GM18520 (cell line): ENCODE results near the gene TYSND1.
"Not testable (repeated sequence)": the region's sequence is repeated elsewhere in the genome, so short reads cannot be mapped to it uniquely, and the experiment has no call there.

Source experiments
- ATAC-seq: cut with Tn5 transposase; IDR thresholded peaks from one replicate; pipeline ENCODE4 v1.9.1; 2021; ENCODE audit not compliant: unreplicated experiment

The TYSND1 gene

GRCh38 chr10:70135046-70135445 lies 11.5 kb downstream of the TYSND1 start:
- ATAC-seq: no peak

DNA sequence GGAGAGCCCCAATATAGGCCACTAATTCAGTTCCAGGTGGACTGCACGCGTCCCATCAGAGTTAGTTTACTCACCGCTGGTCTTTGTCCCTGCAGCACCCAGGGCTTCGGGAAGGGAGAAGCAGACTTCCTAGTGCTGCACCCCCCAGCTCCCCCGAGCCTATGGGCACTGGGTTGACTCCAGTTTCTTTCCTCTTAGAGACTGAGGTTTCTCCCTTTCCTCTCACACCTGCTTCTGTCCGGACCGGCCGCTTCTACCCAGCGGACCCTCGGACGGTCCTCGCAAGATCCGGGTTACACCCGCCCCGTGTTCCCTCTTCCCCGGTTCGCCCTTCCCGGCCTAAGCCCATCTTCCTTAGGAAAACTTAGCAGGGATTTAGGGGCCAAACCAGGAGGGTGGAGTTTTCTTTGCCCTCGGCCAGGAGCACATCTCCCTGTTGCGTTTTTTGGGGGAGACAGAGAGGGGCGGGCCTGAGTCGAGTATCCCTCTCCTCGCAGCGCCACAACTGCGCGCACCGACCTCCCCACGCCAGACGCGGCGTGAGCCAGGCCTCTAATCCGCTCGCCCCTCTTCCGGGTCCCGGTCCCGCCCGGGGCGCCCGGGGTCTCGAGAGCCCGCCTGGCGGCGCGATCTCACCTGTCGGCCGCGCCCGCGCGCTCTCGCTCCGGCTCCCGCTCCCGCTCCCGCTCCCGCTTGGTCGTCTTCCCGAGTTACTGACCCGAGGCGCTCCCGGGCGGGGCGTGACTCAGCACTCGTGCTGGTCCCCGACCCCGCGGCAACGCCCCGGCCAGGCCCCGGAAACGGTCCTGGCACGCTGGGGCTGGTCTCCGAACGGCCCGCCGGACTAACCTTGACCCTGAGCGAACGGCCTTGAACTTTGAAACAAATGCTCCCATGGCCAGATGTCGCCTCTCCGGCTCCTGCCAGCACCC lies 14.1 kb downstream of the TYSND1 start, which contains the start of gene AIFM2:
Gene AIFM2, minus strand, starts transcription at position 728 of the 932 bp plus-strand sequence. CDS start 8,741 bp downstream, outside the sequence.
- ATAC-seq: peak; percentile 66

DNA sequence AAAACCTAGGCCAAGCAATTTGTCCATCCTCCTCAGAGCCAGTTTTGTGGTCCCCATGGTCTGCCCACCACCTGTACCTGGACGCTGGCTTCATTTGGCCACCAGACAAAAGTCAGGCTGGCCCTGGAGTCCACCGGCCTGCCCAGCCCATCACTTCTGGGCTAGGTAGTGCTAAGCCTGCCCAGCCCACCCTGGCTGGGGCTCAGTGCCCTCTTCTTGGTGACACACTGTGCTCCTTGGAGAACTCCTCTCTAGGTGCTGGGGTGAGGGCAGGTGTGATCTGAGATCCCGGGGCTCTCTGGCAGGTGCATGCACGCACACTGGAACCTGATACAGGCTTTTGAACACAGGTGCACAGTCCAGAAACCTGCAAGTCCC lies 15.0 kb downstream of the TYSND1 start:
- ATAC-seq: no peak

DNA sequence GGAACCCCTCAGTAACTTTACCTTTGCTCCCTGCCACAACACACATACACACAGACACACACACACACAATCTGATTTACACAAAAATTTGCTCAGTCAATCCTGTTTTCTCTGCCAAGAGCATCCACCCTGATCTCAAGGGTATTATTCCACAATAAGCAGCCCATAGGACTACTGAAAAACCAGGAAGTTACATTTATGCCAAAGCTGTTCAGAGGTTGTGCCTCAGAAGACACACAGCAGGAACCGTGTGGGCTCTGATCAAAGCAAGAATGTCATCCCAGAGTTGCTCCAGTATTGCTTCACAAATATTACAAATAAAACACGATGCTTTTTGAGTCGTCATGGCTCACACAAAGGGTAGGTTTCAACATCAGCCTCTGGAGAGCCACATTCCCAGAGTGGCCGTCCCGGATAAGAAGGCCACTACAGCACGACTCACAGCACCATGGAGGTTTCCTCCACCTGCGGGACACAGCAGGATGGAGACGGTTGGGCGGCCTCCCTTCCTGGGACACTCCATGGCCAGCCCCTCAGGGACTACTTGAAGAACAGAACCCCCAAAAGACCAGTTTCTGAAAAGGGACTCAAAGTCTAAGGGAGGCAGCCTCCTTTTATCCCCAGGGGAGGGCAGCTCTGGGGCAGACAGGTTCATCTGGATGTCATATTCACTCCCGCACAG lies 15.5 kb downstream of the TYSND1 start:
- ATAC-seq: no peak

DNA sequence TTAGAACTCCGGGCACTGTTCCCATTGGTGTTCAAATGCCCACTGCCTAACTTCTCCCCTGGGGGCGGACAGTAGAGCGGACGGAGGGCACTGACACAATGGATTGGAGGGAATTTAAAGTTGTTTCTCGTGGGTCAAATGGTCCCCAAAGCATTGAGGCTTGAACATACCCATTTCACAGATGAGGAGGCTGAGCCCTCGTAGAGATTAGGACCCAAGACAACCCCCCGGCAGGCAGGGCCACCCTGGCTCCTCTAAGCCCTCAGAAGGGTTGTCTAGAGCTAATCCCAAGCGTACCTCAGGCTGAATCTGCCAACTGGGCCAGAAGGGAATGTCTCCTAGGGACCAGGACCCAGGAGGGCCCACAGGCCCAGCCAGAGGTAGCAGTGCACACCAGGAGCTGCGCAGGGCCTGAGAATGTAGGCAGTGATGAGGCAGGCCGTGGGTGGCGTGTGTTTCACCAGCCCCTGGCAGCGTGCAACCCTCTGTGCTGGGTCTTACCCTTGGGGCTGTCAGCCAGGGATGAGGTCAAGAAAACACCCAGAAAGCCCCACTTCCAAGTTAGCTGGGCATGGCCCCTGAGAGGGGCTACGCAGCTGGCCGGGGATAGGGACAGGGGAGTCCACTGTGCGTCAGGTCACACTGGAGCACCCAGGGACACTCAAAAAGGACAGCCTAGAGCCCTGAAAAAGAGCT lies 19.7 kb downstream of the TYSND1 start:
- ATAC-seq: no peak

DNA sequence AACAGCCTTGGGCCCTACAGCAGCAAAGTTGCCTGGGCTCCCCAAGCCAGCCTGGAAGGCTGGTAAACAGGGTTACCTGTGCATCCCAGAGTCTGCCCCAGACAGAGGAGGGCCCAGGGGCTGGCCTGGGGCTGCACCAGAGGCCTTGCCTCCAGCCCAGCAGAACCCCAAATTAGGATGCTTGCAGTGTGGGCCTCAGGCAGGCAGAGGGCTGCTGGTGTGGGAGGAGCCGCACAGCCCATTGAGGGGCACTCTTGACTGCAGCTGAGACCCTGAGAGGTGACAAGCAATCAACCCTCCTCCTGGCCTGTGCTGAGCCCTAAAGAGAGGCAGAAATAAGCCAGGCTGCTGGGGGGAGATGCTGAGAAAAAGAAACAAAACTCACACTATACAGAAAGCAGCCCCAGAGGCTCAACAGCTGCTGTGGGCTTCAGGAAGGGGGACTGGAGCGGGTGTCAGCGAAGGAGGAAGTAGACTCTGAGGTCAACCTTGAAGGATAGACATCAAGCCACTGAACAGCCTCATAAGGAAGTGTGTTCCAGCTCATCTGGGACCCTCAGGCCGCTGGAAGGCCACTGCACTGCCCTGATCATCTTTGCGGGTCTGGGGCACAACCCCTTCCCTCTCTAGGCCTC lies 20.5 kb downstream of the TYSND1 start:
- no peak for ATAC-seq

GRCh38 chr10:70124918-70125317 lies 21.6 kb downstream of the TYSND1 start:
- no peak for ATAC-seq

GRCh38 chr10:70124415-70124814 lies 22.1 kb downstream of the TYSND1 start:
- ATAC-seq: no peak

- no peak for ATAC-seq
Measured at GRCh38 chr10:70123817-70124216, 22.7 kb downstream of the TYSND1 start.

- ATAC-seq: not testable (repeated sequence)
Measured at GRCh38 chr10:70123166-70123565, 23.3 kb downstream of the TYSND1 start.

DNA sequence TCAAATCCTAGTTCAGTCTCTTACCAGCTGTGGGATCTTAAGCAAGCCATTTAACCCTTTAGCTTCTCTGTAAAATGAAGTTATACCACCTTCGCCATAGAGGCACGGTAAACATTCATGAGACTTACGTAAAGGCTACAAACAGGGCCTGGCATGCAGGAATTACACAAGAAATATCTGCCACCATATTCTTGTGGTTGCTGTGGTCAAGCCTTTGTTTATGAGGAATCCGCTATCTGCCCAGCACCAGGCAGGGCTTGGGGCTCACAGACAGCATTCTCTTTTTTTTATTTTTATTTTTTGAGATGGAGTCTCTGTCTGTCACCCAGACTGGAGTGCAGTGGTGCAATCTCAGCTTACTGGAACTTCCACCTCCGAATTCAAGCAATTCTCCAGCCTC lies 23.8 kb downstream of the TYSND1 start:
- no peak for ATAC-seq

- no peak for ATAC-seq
Measured at GRCh38 chr10:70121281-70121949, 25.1 kb downstream of the TYSND1 start.

DNA sequence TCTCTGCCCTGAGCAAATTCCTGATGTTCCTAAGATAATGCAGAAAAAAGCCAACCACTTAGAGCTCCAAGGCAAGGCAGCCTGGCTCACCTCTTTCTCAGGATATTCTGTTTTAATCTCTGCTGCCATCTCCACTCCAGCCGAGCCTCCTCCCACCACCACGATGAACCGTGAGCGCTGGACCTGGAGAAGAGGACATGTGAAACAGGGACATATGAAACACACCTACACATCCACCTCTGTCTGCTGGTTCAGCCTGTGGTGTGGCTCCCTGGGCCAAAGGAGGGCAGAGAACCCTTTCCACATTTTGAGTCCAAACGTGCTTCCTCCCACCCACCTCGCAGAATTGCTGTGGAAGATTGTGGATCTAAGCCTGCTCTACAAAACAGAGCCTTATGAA lies 26.1 kb downstream of the TYSND1 start:
- no peak for ATAC-seq

GRCh38 chr10:70119623-70120022 lies 26.9 kb downstream of the TYSND1 start:
- no peak for ATAC-seq

- ATAC-seq: no peak
Measured at GRCh38 chr10:70119197-70119596, 27.3 kb downstream of the TYSND1 start.

- no peak for ATAC-seq
Measured at GRCh38 chr10:70118196-70118595, 28.3 kb downstream of the TYSND1 start.

DNA sequence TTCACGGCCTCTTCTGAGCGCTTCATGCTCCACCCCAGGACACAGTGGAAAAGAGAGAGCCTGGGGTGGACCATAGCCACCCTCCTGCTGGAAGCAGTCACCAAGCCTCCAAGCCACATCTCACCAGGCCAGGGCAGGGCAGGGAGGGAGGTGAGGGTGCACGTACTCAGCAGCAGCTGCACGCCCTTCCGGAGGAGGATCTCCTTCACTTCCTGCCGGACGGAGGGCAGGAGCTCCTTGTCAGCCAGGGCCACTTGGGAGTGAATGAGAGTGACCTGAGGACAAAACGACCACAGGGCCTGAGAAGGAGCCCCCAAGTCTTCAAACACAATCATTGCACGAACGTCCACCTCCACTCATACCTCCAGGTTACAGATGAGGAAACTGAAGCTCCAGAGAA lies 28.9 kb downstream of the TYSND1 start:
- no peak for ATAC-seq

DNA sequence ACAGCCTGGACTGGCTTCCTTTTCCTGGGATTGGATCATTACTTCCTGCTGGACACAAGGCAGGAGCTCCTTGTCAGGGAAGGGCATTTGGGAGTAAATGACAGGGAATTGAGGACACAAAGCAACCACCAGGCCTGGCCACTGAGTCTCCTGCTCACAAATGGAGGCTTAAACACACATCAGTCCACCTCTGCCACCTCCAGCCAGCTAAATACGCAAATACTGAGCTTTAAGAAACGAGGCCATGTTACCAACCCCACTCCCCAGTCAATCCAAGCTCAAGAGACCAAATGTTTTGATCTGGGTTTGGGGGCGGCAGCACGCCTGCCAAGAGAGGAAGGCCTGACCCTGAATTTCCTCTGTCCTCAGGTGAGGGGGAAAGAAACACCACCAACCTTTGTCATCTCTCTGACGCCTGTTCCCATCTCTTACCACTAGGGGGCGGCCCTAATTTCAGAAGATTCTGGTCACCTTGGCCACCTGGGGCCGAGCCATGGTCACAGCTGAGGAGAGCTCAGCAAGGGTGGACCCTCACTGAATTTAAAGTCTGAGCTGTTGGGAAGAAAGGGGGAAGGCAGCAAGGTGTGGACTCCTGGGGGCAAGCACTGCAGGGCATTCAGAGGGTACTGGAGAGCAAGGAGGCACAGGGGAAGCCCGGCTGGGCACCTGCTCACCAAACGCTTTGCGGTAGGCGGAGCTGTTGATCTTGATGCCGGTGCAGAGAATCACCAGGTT lies 30.4 kb downstream of the TYSND1 start:
- no peak for ATAC-seq

GRCh38 chr10:70114902-70115301 lies 31.6 kb downstream of the TYSND1 start:
- no peak for ATAC-seq

- no peak for ATAC-seq
Measured at GRCh38 chr10:70112071-70112470, 34.4 kb downstream of the TYSND1 start.
